Measurements from ENCODE around the gene TLE2. TPM values are rescaled to one million over a fixed set of nuclear protein-coding genes. Genes with fewer than 3 reads are reported as not detected.

The TLE2 gene
- total RNA-seq, 1 donor from 2014 or later, result 0.53 TPM

GRCh38 chr19:3058009-3058820 lies 29.1 kb upstream of the TLE2 start:
- no peaks in the 10 kb centered on the region for H3K27me3 ChIP-seq (ENCODE audit: control insufficient read depth, insufficient read depth, low read length)
- no peak for DNase-seq (ENCODE audit: low read depth)
- peaks cover 17% of the 10 kb centered on the region for H3K36me3 ChIP-seq (ENCODE audit: control insufficient read depth, insufficient read depth, low read length)
- no peak for FAIRE-seq
- H3K4me3 ChIP-seq (ENCODE audit: low read depth, low read length), result no peak overlapping the region
- no peak for TF ChIP-seq CTCF (IDR thresholded peaks at IDR 0.05; ENCODE audit: insufficient read depth, low read length, severe bottlenecking)

GRCh38 chr19:3057275-3057714 lies 28.2 kb upstream of the TLE2 start:
- no peaks in the 10 kb centered on the region for H3K27me3 ChIP-seq (ENCODE audit: control insufficient read depth, insufficient read depth, low read length)
- no peak overlapping the region for H3K4me3 ChIP-seq (ENCODE audit: low read depth, low read length)
- peak; percentile 23 for DNase-seq (ENCODE audit: low read depth)
- H3K36me3 ChIP-seq (ENCODE audit: control insufficient read depth, insufficient read depth, low read length), result peaks cover 19% of the 10 kb centered on the region
- no peak for FAIRE-seq
- TF ChIP-seq CTCF (IDR thresholded peaks at IDR 0.05; ENCODE audit: insufficient read depth, low read length, severe bottlenecking), result no peak

GRCh38 chr19:3056417-3057088 lies 27.5 kb upstream of the TLE2 start:
- peak; percentile 19 for DNase-seq (ENCODE audit: low read depth)
- H3K4me3 ChIP-seq (ENCODE audit: low read depth, low read length), result no peak overlapping the region
- peaks cover 19% of the 10 kb centered on the region for H3K36me3 ChIP-seq (ENCODE audit: control insufficient read depth, insufficient read depth, low read length)
- no peak for FAIRE-seq
- no peaks in the 10 kb centered on the region for H3K27me3 ChIP-seq (ENCODE audit: control insufficient read depth, insufficient read depth, low read length)
- no peak for TF ChIP-seq CTCF (IDR thresholded peaks at IDR 0.05; ENCODE audit: insufficient read depth, low read length, severe bottlenecking)

- DNase-seq (ENCODE audit: low read depth) (peak; percentile 82), FAIRE-seq (no peak)
- Histone ChIP-seq H3K4me3 (ENCODE audit: low read depth, low read length) (no peak overlapping the region), H3K27me3 (ENCODE audit: control insufficient read depth, insufficient read depth, low read length) (no peaks in the 10 kb centered on the region), H3K36me3 (ENCODE audit: control insufficient read depth, insufficient read depth, low read length) (peaks cover 19% of the 10 kb centered on the region)
- no peak for TF ChIP-seq CTCF (IDR thresholded peaks at IDR 0.05; ENCODE audit: insufficient read depth, low read length, severe bottlenecking)
Observed at GRCh38 chr19:3055741-3056416, 26.8 kb upstream of the TLE2 start.

- peaks cover 19% of the 10 kb centered on the region for H3K36me3 ChIP-seq (ENCODE audit: control insufficient read depth, insufficient read depth, low read length)
- FAIRE-seq, result peak; percentile 99
Observed at GRCh38 chr19:3054972-3055740, 26.1 kb upstream of the TLE2 start.

More at GRCh38 chr19:3054972-3055740, 26.1 kb upstream of the TLE2 start:
- DNase-seq (ENCODE audit: low read depth), result peak; percentile 82
- TF ChIP-seq CTCF (IDR thresholded peaks at IDR 0.05; ENCODE audit: insufficient read depth, low read length, severe bottlenecking), result no peak
- Histone ChIP-seq H3K4me3 (ENCODE audit: low read depth, low read length) (no peak overlapping the region), H3K27me3 (ENCODE audit: control insufficient read depth, insufficient read depth, low read length) (no peaks in the 10 kb centered on the region)

Data from bronchial epithelial cell (primary cell).